ENCODE measurements around the gene SBK3. TPM values are rescaled to one million over a fixed set of nuclear protein-coding genes. Genes with fewer than 3 reads are reported as not detected.

SBK3 gene
- total RNA-seq, 1 experiment from 2014 or later, result 1.2 TPM

DNA sequence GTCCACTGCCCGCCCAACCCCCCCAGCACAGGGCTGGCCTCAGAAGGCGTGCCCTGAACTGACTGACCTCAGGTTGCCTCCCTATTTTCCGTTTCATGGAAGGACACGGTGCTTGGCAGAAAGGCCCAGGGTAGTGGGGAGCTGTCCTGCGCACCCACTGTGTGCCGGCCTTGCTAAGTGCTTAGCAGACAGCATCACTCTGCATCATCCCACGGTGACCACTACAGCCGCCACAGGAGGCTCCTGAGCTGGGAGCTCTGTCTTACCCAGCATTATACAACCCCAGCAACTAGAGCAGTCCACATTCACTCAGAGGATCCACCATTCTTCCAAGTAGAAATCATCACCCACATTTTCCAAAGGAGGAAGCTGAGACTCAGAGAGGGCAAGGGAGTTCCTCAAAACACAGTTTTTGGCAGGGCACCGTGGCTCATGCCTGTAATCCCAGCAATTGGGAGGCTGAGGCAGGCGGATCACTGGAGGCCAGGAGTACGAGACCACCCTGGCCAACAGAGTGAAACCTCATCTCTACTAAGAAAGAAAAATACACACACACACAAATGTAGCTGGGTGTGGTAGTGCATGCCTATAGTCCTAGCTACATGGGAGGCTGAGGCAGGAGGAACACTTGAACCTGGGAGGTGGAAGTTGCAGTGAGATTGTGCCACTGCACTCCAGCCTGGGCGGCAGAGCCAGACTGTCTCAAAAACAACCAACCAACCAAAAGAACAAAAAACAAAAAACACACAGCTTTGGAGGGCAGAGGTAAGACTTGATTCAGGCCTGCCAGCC lies 10.0 kb downstream of the SBK3 start:
- no peak overlapping the region for H3K9ac ChIP-seq (ENCODE audit: low read length)
- no peaks in the 10 kb centered on the region for H3K79me2 ChIP-seq (ENCODE audit: insufficient read depth, low read length)
- BruUV-seq (replicated peaks), result no TSS peak
- no peak overlapping the region for H3K27ac ChIP-seq (ENCODE audit: low read depth, low read length)
- intact Hi-C loops (cut with micrococcal nuclease), result no loop called here
- no peaks in the 10 kb centered on the region; a peak in 1 of 4 replicates for H3K4me1 ChIP-seq (ENCODE audit: control insufficient read depth in 1 of 2, insufficient read depth in 2 of 2, low read length in 2 of 2)
- H3K9me3 ChIP-seq (ENCODE audit: control insufficient read depth in 1 of 2, insufficient read depth in 1 of 2, low read depth in 1 of 2, low read length in 2 of 2), result no peaks in the 10 kb centered on the region
- H4K20me1 ChIP-seq (ENCODE audit: insufficient read depth), result no peaks in the 10 kb centered on the region
- CTCF ChIA-PET, result interaction anchor here (0.7 kb wide), 1 partner anchor 417 kb away, joined by 5 read pairs; no protein-coding TSS in a partner anchor
- H3K4me3 ChIP-seq (replicated peaks in 1 of 2; ENCODE audit: low read depth in 1 of 2, low read length in 2 of 2), result no peak overlapping the region
- no peaks in the 10 kb centered on the region for H3K27me3 ChIP-seq (ENCODE audit: insufficient read depth, low read length)
- ATAC-seq, result no peak
- no peak overlapping the region for H3K4me2 ChIP-seq (ENCODE audit: low read length)
- POLR2A ChIA-PET, result interaction anchor here (1.1 kb wide), 1 partner anchor 64 kb away, joined by 3 read pairs; the partner anchor contains the start of gene FIZ1
- TF ChIP-seq, protein P1, sequence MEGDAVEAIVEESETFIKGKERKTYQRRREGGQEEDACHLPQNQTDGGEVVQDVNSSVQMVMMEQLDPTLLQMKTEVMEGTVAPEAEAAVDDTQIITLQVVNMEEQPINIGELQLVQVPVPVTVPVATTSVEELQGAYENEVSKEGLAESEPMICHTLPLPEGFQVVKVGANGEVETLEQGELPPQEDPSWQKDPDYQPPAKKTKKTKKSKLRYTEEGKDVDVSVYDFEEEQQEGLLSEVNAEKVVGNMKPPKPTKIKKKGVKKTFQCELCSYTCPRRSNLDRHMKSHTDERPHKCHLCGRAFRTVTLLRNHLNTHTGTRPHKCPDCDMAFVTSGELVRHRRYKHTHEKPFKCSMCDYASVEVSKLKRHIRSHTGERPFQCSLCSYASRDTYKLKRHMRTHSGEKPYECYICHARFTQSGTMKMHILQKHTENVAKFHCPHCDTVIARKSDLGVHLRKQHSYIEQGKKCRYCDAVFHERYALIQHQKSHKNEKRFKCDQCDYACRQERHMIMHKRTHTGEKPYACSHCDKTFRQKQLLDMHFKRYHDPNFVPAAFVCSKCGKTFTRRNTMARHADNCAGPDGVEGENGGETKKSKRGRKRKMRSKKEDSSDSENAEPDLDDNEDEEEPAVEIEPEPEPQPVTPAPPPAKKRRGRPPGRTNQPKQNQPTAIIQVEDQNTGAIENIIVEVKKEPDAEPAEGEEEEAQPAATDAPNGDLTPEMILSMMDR (IDR thresholded peaks at IDR 0.05 in 2 of 3, conservative IDR thresholded peaks at IDR 0.05 in 1 of 3; ENCODE audit: borderline replicate concordance in 1 of 3, insufficient read depth in 1 of 3, low read depth in 2 of 3, low read length in 2 of 3), result no peak
- TF ChIP-seq ZBTB33 (IDR thresholded peaks at IDR 0.05; ENCODE audit: extremely low read depth, insufficient replicate concordance, low read length) (no peak), EZH2 (IDR thresholded peaks at IDR 0.05) (no peak), ELF1 (IDR thresholded peaks at IDR 0.05; ENCODE audit: borderline replicate concordance, low read depth) (no peak), EZH2phosphoT487 (IDR thresholded peaks at IDR 0.05; ENCODE audit: borderline replicate concordance) (no peak), FOSL1 (IDR thresholded peaks at IDR 0.05; ENCODE audit: low read depth) (no peak), POLR2A (IDR thresholded peaks at IDR 0.05; ENCODE audit: borderline replicate concordance, extremely low read depth, insufficient read depth, insufficient read length) (no peak), SIN3A (IDR thresholded peaks at IDR 0.05; ENCODE audit: low read depth) (no peak), CEBPB (IDR thresholded peaks at IDR 0.05; ENCODE audit: low read depth) (no peak), CBX3 (IDR thresholded peaks at IDR 0.05; ENCODE audit: low read depth) (no peak), JUND (IDR thresholded peaks at IDR 0.05) (no peak), YY1 (IDR thresholded peaks at IDR 0.05; ENCODE audit: extremely low read depth, insufficient replicate concordance, low read depth, low read length) (no peak), ZNF274 (IDR thresholded peaks at IDR 0.05; ENCODE audit: low read depth, low read length) (no peak), SP1 (IDR thresholded peaks at IDR 0.05; ENCODE audit: low read depth) (no peak), POLR2AphosphoS5 (IDR thresholded peaks at IDR 0.05; ENCODE audit: low read depth, low read length) (no peak), ZFX (IDR thresholded peaks at IDR 0.05) (no peak), SRF (IDR thresholded peaks at IDR 0.05; ENCODE audit: low read depth) (no peak)
- TF ChIP-seq, protein P2, sequence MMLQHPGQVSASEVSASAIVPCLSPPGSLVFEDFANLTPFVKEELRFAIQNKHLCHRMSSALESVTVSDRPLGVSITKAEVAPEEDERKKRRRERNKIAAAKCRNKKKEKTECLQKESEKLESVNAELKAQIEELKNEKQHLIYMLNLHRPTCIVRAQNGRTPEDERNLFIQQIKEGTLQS (IDR thresholded peaks at IDR 0.05), result no peak
- TF ChIP-seq, protein P3, sequence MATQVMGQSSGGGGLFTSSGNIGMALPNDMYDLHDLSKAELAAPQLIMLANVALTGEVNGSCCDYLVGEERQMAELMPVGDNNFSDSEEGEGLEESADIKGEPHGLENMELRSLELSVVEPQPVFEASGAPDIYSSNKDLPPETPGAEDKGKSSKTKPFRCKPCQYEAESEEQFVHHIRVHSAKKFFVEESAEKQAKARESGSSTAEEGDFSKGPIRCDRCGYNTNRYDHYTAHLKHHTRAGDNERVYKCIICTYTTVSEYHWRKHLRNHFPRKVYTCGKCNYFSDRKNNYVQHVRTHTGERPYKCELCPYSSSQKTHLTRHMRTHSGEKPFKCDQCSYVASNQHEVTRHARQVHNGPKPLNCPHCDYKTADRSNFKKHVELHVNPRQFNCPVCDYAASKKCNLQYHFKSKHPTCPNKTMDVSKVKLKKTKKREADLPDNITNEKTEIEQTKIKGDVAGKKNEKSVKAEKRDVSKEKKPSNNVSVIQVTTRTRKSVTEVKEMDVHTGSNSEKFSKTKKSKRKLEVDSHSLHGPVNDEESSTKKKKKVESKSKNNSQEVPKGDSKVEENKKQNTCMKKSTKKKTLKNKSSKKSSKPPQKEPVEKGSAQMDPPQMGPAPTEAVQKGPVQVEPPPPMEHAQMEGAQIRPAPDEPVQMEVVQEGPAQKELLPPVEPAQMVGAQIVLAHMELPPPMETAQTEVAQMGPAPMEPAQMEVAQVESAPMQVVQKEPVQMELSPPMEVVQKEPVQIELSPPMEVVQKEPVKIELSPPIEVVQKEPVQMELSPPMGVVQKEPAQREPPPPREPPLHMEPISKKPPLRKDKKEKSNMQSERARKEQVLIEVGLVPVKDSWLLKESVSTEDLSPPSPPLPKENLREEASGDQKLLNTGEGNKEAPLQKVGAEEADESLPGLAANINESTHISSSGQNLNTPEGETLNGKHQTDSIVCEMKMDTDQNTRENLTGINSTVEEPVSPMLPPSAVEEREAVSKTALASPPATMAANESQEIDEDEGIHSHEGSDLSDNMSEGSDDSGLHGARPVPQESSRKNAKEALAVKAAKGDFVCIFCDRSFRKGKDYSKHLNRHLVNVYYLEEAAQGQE (IDR thresholded peaks at IDR 0.05; ENCODE audit: low read depth), result no peak
- no peaks in the 10 kb centered on the region for H3K9me2 ChIP-seq (ENCODE audit: insufficient read depth)
- no peak for DNase-seq (ENCODE audit: low read depth, low spot score)
- H3K36me3 ChIP-seq (ENCODE audit: control insufficient read depth in 1 of 2, insufficient read depth in 2 of 2, low read length in 2 of 2), result no peaks in the 10 kb centered on the region
- RAD21 ChIA-PET (ENCODE audit: low non-redundant PET in 1 of 2, low total read pairs in 2 of 2, uncharacterized antibody in 2 of 2, unreplicated experiment in 2 of 2), result no interaction called here
- no peak overlapping the region for H2AFZ ChIP-seq (ENCODE audit: low read depth, low read length, poor library complexity, severe bottlenecking)

Measured in HCT116 (cell line).